BJ (cell line): ENCODE measurements around the gene RET. TPM values are rescaled to one million over a fixed set of nuclear protein-coding genes. Genes with fewer than 3 reads are reported as not detected.

Experiments used
- CTCF ChIA-PET: fragments of 350-600 bp; formaldehyde crosslinking; extraction: SDS; loops from one replicate; lab custom pipeline; 2021; ENCODE audit warnings: antibody characterized with exemption, inconsistent platforms; lab: Yijun Ruan, JAX
- POLR2A ChIA-PET: fragments of 300-600 bp; sonication (Branson Sonifier 250); formaldehyde crosslinking; extraction: SDS; loops from one replicate; lab custom pipeline; 2021; ENCODE audit warnings: antibody characterized with exemption; lab: Charles Lee
- DNase-seq: peaks from one replicate; pipeline ENCODE4 v3.0.0-alpha.2; 2011; ENCODE audit warnings: low read depth
- H3K27me3 ChIP-seq: 2 replicates; pipeline ENCODE4 v1.6.0; 2011; ENCODE audit warnings: low read length; ENCODE audit not compliant: control insufficient read depth, insufficient read depth
- H3K36me3 ChIP-seq: 2 replicates; pipeline ENCODE4 v1.5.1; 2011; ENCODE audit warnings: low read length; ENCODE audit not compliant: control insufficient read depth, insufficient read depth
- H3K4me3 ChIP-seq: 2 replicates; pipeline ENCODE4 v1.5.1; 2011; ENCODE audit warnings: low read depth, mild to moderate bottlenecking, control low read depth, low read length
- polyA plus RNA-seq: library from polyadenylated mRNA; depleted of rRNA; stranded (reverse); fragments of >200 nt; gene quantifications from 2 replicates; pipeline ENCODE4 v1.2.3, GENCODE V29; 2011
- TF ChIP-seq, protein P1 (sequence below): IDR thresholded peaks from 2 replicates; pipeline ENCODE4 v1.5.1; 2011; ENCODE audit warnings: low read depth, mild to moderate bottlenecking, control low read depth, inconsistent platforms, low read length, moderate library complexity; ENCODE audit not compliant: insufficient read depth

RET gene
- polyA plus RNA-seq, 1 experiment: 0.29 TPM

- ChIA-PET CTCF (interaction anchor here (0.6 to 7.2 kb wide), 2 partner anchors 152 to 241 kb away, joined by 3 to 57 read pairs; no protein-coding TSS in a partner anchor), POLR2A (no interaction called here)
- Histone ChIP-seq H3K36me3 (no peaks in the 10 kb centered on the region), H3K4me3 (no peak overlapping the region), H3K27me3 (peaks cover 3% of the 10 kb centered on the region)
- no peak for DNase-seq
- TF ChIP-seq, protein P1, sequence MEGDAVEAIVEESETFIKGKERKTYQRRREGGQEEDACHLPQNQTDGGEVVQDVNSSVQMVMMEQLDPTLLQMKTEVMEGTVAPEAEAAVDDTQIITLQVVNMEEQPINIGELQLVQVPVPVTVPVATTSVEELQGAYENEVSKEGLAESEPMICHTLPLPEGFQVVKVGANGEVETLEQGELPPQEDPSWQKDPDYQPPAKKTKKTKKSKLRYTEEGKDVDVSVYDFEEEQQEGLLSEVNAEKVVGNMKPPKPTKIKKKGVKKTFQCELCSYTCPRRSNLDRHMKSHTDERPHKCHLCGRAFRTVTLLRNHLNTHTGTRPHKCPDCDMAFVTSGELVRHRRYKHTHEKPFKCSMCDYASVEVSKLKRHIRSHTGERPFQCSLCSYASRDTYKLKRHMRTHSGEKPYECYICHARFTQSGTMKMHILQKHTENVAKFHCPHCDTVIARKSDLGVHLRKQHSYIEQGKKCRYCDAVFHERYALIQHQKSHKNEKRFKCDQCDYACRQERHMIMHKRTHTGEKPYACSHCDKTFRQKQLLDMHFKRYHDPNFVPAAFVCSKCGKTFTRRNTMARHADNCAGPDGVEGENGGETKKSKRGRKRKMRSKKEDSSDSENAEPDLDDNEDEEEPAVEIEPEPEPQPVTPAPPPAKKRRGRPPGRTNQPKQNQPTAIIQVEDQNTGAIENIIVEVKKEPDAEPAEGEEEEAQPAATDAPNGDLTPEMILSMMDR: no peak
These were observed 29.0 kb downstream of the RET start for GRCh38 chr10:43105956-43106229.

DNA sequence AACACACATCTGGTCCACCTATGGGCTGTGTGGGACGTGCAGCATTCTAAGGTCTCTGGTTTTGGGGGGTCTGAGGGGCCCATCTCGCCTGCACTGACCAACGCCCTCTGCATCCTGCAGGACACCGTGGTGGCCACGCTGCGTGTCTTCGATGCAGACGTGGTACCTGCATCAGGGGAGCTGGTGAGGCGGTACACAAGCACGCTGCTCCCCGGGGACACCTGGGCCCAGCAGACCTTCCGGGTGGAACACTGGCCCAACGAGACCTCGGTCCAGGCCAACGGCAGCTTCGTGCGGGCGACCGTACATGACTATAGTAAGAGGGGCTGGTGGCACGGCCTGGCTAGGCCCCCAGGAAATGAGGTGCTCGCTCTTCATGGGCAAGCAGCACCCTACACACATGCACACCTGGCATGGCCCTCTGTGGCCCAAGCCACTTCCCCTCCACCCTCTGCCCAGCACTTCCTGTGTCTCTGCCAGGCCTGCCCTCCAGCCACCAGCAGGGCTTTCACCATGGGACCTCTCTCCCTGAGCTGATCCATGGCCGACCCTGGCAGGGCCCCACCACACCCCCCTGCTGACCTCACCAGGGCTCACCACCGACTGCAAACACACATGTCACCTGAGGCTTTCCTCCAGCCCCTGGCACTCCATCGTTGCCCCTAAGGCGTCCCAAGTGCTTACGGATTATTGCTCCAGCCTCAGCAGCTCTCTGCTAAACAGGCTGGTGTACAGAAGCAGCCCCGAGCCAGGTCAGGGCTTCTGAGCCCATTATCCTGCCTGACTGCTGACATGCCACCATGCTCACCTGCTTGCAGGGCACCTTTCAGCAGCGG lies 29.6 kb downstream of the RET start:
- ChIA-PET CTCF (interaction anchor here (0.6 to 7.2 kb wide), 2 partner anchors 151 to 241 kb away, joined by 3 to 57 read pairs; no protein-coding TSS in a partner anchor), POLR2A (no interaction called here)
- H3K4me3 ChIP-seq: no peak overlapping the region
- no peak for DNase-seq
- TF ChIP-seq, protein P1: no peak
- no peaks in the 10 kb centered on the region for H3K36me3 ChIP-seq
- peaks cover 3% of the 10 kb centered on the region for H3K27me3 ChIP-seq

GRCh38 chr10:43108951-43109350 lies 32.1 kb downstream of the RET start:
- ChIA-PET CTCF (no interaction called here), POLR2A (interaction anchor here (0.6 kb wide), 1 partner anchor 1867 kb away, joined by 3 read pairs; no protein-coding TSS in a partner anchor)
- no peak for DNase-seq
- TF ChIP-seq, protein P1: no peak
- no peaks in the 10 kb centered on the region for H3K36me3 ChIP-seq
- no peaks in the 10 kb centered on the region; the same call in 1 of the 2 replicates for H3K27me3 ChIP-seq
- no peak overlapping the region for H3K4me3 ChIP-seq

GRCh38 chr10:43109671-43110249 lies 32.9 kb downstream of the RET start:
- TF ChIP-seq, protein P1: no peak
- POLR2A ChIA-PET: no interaction called here
- no peak for DNase-seq
- Histone ChIP-seq H3K4me3 (no peak overlapping the region), H3K36me3 (no peaks in the 10 kb centered on the region), H3K27me3 (no peaks in the 10 kb centered on the region)
- CTCF ChIA-PET: interaction anchor here (0.8 to 1.9 kb wide), 4 partner anchors 12 to 357 kb away, joined by 3 to 5 read pairs (median 4); no protein-coding TSS in a partner anchor
